ENCODE data around the gene GBP2. TPM values are rescaled to one million over a fixed set of nuclear protein-coding genes. Genes with fewer than 3 reads are reported as not detected.

GBP2 gene
- total RNA-seq, 2 experiments from 2014 or later, result 170 to 179 TPM

DNA sequence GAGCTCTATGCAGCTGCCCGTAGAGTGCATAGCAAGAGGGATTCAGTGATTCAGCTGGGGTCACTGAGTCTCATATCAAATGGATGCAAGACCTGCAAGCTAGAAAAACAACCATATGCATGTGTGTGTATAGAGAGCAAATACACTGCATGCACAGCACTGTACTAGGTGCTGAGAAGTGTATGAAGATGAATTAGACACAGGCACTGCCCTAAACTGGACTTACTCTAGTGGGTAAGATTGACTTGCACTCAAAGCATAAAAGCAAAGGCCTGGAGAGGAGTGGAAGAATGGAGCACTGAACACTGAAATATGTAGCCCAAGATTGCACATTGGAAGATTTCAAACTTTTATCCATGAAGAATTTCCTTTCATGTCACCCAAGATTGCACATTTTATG is 55.4 kb downstream of the GBP2 start:
- H3K36me3 Mint-ChIP-seq, result peaks cover 32% of the 10 kb centered on the region
- DNase-seq, result no peak
- POLR2A ChIA-PET, result interaction anchor here (0.8 to 3.9 kb wide), 4 partner anchors 15 to 69 kb away, joined by 3 to 15 read pairs (median 3); partner anchors contain the start of gene GBP2
- peak overlapping the region; percentile 82 for H3K4me3 Mint-ChIP-seq
- ATAC-seq (ENCODE audit: low read depth), result peak; percentile 45
- peaks cover 13% of the 10 kb centered on the region for H3K9me3 Mint-ChIP-seq
- no peaks in the 10 kb centered on the region for H3K27me3 Mint-ChIP-seq
- H3K4me1 Mint-ChIP-seq, result peaks cover 24% of the 10 kb centered on the region
- peak overlapping the region; percentile 95 for H3K27ac Mint-ChIP-seq

- POLR2A ChIA-PET, result interaction anchor here (0.8 to 3.9 kb wide), 4 partner anchors 16 to 68 kb away, joined by 3 to 15 read pairs (median 3); partner anchors contain the start of gene GBP2
- Mint-ChIP-seq H3K4me1 (peaks cover 25% of the 10 kb centered on the region), H3K27ac (peak overlapping the region; percentile 95), H3K27me3 (no peaks in the 10 kb centered on the region), H3K4me3 (peak overlapping the region; percentile 82), H3K36me3 (peaks cover 30% of the 10 kb centered on the region), H3K9me3 (peaks cover 11% of the 10 kb centered on the region)
- no peak for DNase-seq
- no peak for ATAC-seq (ENCODE audit: low read depth)
Observed at GRCh38 chr1:89069951-89070350, 56.0 kb downstream of the GBP2 start.

DNA sequence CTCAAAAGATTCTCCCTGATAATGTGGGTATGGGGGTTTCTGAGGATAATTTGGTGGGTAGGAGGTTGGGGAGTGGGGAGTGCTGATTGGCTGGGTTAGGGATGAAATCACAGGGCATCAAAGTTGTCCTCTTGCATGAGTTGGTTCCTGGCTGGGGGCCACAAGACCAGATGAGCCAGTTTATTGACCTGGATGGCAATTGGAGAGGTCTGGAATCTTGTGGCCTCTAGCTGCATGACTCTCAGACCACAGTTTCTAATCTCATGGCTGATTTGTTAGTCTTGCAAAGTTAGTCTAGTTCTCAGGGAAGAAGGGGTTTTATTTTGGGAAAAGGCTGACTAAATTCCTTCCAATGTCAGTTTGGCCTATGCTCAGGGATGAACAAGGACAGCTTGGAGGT is 57.6 kb downstream of the GBP2 start:
- H3K9me3 Mint-ChIP-seq, result no peaks in the 10 kb centered on the region
- no peak overlapping the region for H3K4me3 Mint-ChIP-seq
- POLR2A ChIA-PET, result interaction anchor here (2.1 to 3.9 kb wide), 2 partner anchors 46 to 59 kb away, joined by 7 to 15 read pairs; partner anchors contain the start of genes GBP2 and GBP3
- peaks cover 25% of the 10 kb centered on the region for H3K36me3 Mint-ChIP-seq
- no peaks in the 10 kb centered on the region for H3K27me3 Mint-ChIP-seq
- H3K27ac Mint-ChIP-seq, result peak overlapping the region; percentile 32
- ATAC-seq (ENCODE audit: low read depth) (no peak), DNase-seq (no peak)
- peaks cover 26% of the 10 kb centered on the region for H3K4me1 Mint-ChIP-seq

DNA sequence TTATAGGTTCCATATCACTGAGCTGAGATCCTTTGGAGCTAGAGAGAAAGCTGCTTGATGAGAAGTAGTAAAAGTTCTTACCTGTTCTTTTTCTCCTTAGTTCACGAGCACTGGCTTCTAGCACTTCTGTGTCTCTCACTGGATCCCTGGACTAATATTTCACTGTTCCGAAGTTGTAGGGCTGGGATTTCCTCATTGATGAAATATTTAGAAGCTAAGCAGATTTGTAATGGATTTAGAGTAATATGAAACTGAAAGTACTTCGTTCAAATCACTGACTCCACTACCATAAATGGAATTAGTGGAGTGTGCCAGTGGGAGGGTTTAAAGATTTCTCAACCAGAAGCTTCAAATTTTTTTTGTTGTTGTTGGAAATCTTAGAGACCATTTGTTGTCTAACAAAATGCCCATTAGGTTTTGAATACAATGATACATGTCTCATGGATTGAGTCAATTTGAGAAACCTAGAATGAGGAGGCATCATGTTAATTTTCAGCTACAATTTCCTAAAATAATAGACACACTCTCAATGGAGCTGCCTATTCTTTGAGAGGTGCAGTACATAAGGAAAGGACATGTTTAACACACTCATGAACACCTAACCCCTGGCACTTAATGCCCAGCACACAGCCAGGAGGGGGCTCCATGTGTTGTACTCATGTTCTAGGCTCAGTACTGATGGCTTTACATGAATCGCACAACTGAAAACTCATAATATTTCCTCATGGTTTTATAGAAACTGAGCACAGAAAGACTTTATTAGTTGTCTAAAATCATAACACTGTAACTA is 60.6 kb downstream of the GBP2 start, which contains the start of gene GBP1:
GBP1 (minus strand) TSS at position 130 of the 790 bp plus-strand sequence. CDS start 1,974 bp downstream, outside the sequence.
- peaks cover 41% of the 10 kb centered on the region for H3K36me3 Mint-ChIP-seq
- H3K27ac Mint-ChIP-seq, result peak within 1 kb of the TSS; percentile 94
- peaks cover 45% of the 10 kb centered on the region for H3K4me1 Mint-ChIP-seq
- DNase-seq (no peak), ATAC-seq (ENCODE audit: low read depth) (peak; percentile 81)
- no peaks in the 10 kb centered on the region for H3K9me3 Mint-ChIP-seq
- H3K4me3 Mint-ChIP-seq, result peak within 1 kb of the TSS; percentile 92
- POLR2A ChIA-PET, result interaction anchor here (0.7 to 3.9 kb wide), 15 partner anchors 10 to 544 kb away, joined by 3 to 40 read pairs (median 3); partner anchors contain the start of genes GBP2, GBP3 and GBP5
- H3K27me3 Mint-ChIP-seq, result no peaks in the 10 kb centered on the region

DNA sequence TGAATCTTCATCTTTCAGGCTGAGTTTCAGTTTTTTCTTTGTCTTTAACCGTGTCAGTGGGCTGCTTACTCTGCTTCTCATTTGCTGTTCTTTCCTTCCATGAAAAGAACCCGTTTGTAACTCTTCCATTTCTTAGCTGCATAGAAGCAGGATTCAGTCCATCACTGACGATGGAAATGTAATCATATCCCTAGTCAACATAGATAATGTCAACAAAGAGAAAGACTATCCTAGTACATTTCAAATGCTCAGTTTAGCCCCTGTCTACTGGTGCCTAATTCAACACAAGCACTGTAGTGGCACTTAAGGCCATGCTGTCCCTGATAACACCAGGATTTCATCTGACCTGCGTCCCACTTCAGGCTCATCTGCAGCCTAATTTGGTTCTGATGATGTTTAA is 61.3 kb downstream of the GBP2 start:
- peak overlapping the region; percentile 92 for H3K4me3 Mint-ChIP-seq
- DNase-seq, result no peak
- POLR2A ChIA-PET, result interaction anchor here (0.7 to 3.9 kb wide), 13 partner anchors 9 to 544 kb away, joined by 3 to 40 read pairs (median 3); partner anchors contain the start of genes GBP2, GBP3 and GBP5
- peak; percentile 55 for ATAC-seq (ENCODE audit: low read depth)
- H3K36me3 Mint-ChIP-seq, result peaks cover 44% of the 10 kb centered on the region
- H3K4me1 Mint-ChIP-seq, result peaks cover 44% of the 10 kb centered on the region
- H3K27ac Mint-ChIP-seq, result peak overlapping the region; percentile 94
- H3K9me3 Mint-ChIP-seq, result no peaks in the 10 kb centered on the region
- no peaks in the 10 kb centered on the region for H3K27me3 Mint-ChIP-seq

DNA sequence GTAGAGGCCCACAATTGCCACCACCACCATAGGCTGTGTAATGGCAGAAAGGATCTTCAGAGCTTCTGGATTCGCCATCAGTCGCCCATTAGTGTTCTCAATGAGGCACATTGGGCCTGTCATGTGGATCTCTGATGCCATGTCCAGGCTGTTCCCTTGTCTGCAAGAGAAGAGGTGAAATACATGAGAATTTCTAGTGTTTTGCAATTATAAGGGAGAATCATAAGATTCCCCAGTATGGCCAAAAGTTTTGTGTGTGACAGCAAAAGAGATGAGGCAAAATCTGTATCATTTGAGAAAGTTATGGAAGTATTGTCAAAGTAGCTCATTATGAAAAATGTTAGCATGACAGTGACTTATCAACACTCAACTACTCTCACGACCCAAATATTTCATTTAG is 62.8 kb downstream of the GBP2 start:
- ATAC-seq (ENCODE audit: low read depth), result no peak
- Mint-ChIP-seq H3K27me3 (no peaks in the 10 kb centered on the region), H3K27ac (peak overlapping the region; percentile 94), H3K4me3 (peak overlapping the region; percentile 92), H3K36me3 (peaks cover 49% of the 10 kb centered on the region), H3K9me3 (no peaks in the 10 kb centered on the region), H3K4me1 (peaks cover 43% of the 10 kb centered on the region)
- POLR2A ChIA-PET, result interaction anchor here (1.1 to 3.9 kb wide), 6 partner anchors 20 to 299 kb away, joined by 3 to 40 read pairs (median 8); partner anchors contain the start of genes GBP2 and GBP3
- no peak for DNase-seq

DNA sequence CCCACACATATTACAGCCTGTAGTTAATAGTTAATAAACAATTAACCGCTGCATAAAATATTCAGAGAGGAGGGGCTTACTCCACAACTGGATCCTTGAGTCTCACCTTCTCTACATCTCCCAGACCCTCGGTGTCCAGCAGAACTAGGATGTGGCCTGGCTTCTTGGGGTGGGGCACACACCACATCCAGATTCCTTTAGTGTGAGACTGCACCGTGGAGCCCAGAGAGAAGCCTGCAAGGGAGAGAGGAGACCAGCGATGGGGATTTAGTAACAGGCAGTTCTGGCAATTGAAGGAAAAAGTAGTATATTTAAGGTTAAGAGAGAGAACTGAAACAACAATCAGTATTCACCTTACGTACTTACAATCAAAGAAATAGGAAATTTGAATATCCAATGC is 65.8 kb downstream of the GBP2 start:
- POLR2A ChIA-PET, result no interaction called here
- peaks cover 42% of the 10 kb centered on the region for H3K4me1 Mint-ChIP-seq
- H3K36me3 Mint-ChIP-seq, result peaks cover 67% of the 10 kb centered on the region
- no peak for DNase-seq
- peak overlapping the region; percentile 57 for H3K27ac Mint-ChIP-seq
- ATAC-seq (ENCODE audit: low read depth), result no peak
- no peaks in the 10 kb centered on the region for H3K27me3 Mint-ChIP-seq
- H3K9me3 Mint-ChIP-seq, result no peaks in the 10 kb centered on the region
- peak overlapping the region; percentile 85 for H3K4me3 Mint-ChIP-seq

Other genes with a start within 250 kb of the GBP2 start
- gene GTF2B, start 234.5 kb downstream of the GBP2 start, total RNA-seq, result 10 to 100 TPM; 40.2 to 41.7 TPM
- 10 to 100 TPM; 34.8 to 37.9 TPM for gene KYAT3, start 133.5 kb downstream of the GBP2 start, total RNA-seq
- 10 to 100 TPM; 22.2 to 22.9 TPM for gene RBMXL1, start 133.5 kb downstream of the GBP2 start, total RNA-seq
- gene GBP3, start 103.2 kb downstream of the GBP2 start, total RNA-seq, result 10 to 100 TPM; 45.9 to 50.7 TPM
- gene GBP1, start 60.9 kb downstream of the GBP2 start, total RNA-seq, result 100 to 1,000 TPM; 150 to 160 TPM
- under 1 TPM; 0.11 to 0.28 TPM for gene GBP7, start 49.9 kb upstream of the GBP2 start, total RNA-seq
- gene GBP4, start 72.8 kb upstream of the GBP2 start, total RNA-seq, result 10 to 100 TPM; 61.9 to 69.7 TPM
- 100 to 1,000 TPM; 228 to 231 TPM for gene GBP5, start 146.7 kb upstream of the GBP2 start, total RNA-seq
- under 1 TPM; 0.23 to 0.47 TPM for gene GBP6, start 237.9 kb upstream of the GBP2 start, total RNA-seq